HepG2 (cell line): ENCODE results near the gene MICAL3. TPM values are rescaled to one million over a fixed set of nuclear protein-coding genes. Genes with fewer than 3 reads are reported as not detected.

ENCODE experiments used
- KDM1A ChIP-seq: IDR thresholded peaks from 2 replicates; pipeline ENCODE4 v1.6.1; 2016; ENCODE audit warnings: missing compliant biosample characterization
- PHB2 ChIP-seq: fragments of 450-650 bp; IDR thresholded peaks from 2 replicates; pipeline ENCODE4 v1.6.1; 2018; ENCODE audit not compliant: partially characterized antibody
- POLR2AphosphoS5 ChIP-seq: IDR thresholded peaks from 2 replicates; pipeline ENCODE4 v1.6.1; 2012; ENCODE audit warnings: low read depth, low read length
- RAD51 ChIP-seq: fragments of 450-650 bp; IDR thresholded peaks from 2 replicates; pipeline ENCODE4 v1.6.1; 2016; ENCODE audit warnings: borderline replicate concordance
- SP1 ChIP-seq, 2 experiments: fragments of 450-650 bp in 1 of 2; sonication (generic) in 1 of 2; formaldehyde crosslinking in 1 of 2; IDR thresholded peaks; 2 replicates each; pipeline versions ENCODE4 v1.4.0 to v1.6.1; 2016 to 2020; ENCODE audit warnings: missing genetic modification reagents in 1 of 2
- ZFP41 ChIP-seq: sonication (generic); formaldehyde crosslinking; IDR thresholded peaks from 2 replicates; pipeline ENCODE4 v1.4.0; 2020; ENCODE audit warnings: mild to moderate bottlenecking, missing genetic modification reagents, borderline replicate concordance
- ZNF746 ChIP-seq: sonication (generic); formaldehyde crosslinking; IDR thresholded peaks from 2 replicates; pipeline ENCODE4 v1.8.0; 2022; ENCODE audit warnings: mild to moderate bottlenecking, missing genetic modification reagents
- ZNF773 ChIP-seq: sonication (generic); formaldehyde crosslinking; IDR thresholded peaks from 2 replicates; pipeline ENCODE4 v1.4.0; 2020; ENCODE audit warnings: missing genetic modification reagents, borderline replicate concordance
- ZNF841 ChIP-seq: sonication (generic); formaldehyde crosslinking; IDR thresholded peaks from 2 replicates; pipeline ENCODE4 v1.8.1; 2023; ENCODE audit warnings: missing genetic modification reagents, borderline replicate concordance
- polyA plus RNA-seq, 8 experiments: library from polyadenylated mRNA; depleted of rRNA in 3 of 8; stranded (reverse) in 7 of 8; unstranded in 1 of 8; fragments of >200 nt; fragmentation: Illumina TruSeq in 4 of 8; extraction: Trizol in 4 of 8; gene quantifications; 2 replicates each; pipeline versions ENCODE4 v1.2.1 to v1.2.3, GENCODE V29; 2011 to 2016; ENCODE audit warnings: low read depth in 4 of 8, missing spikeins in 1 of 8, mixed read lengths in 1 of 8; ENCODE audit not compliant: insufficient read depth in 1 of 8
- total RNA-seq, 5 experiments: library from RNA; depleted of rRNA; stranded (reverse); fragments of >200 nt; fragmentation: Illumina TruSeq; extraction: Trizol; gene quantifications; 2 replicates each; pipeline ENCODE4 v1.2.3, GENCODE V29; 2016; ENCODE audit warnings: low read depth in 1 of 5
- TF ChIP-seq, protein P1 (sequence below), 2 experiments: fragments of 450-650 bp in 1 of 2; sonication (generic) in 1 of 2; formaldehyde crosslinking in 1 of 2; IDR thresholded peaks; 2 replicates each; pipeline versions ENCODE4 v1.6.1 to v1.8.0; 2016 to 2022; ENCODE audit warnings: antibody characterized with exemption in 1 of 2, mild to moderate bottlenecking in 1 of 2, missing genetic modification reagents in 1 of 2
- TF ChIP-seq, protein P2 (sequence below): sonication (generic); formaldehyde crosslinking; IDR thresholded peaks from 2 replicates; pipeline ENCODE4 v1.4.0; 2020; ENCODE audit warnings: mild to moderate bottlenecking, missing genetic modification reagents

Gene MICAL3
- total and polyA plus RNA-seq, 2 of the 13 experiments (the other 11 are each of a cell fraction or from before 2014, with no cell fraction given): 5.3 to 12.5 TPM

- no peak for TF ChIP-seq SP1 (IDR thresholded peaks at IDR 0.05)
- TF ChIP-seq SP1 (CRISPR knock-in tag; IDR thresholded peaks at IDR 0.05): peak; percentile 45; the same call in 1 of the 2 replicates
- no peak for TF ChIP-seq ZNF841
- TF ChIP-seq ZNF746: 0 out of 2 replicates have a peak, but pooled peaks have one; percentile 37
- TF ChIP-seq ZFP41 (CRISPR knock-in tag): no peak
- TF ChIP-seq POLR2AphosphoS5: peak; percentile 78
- TF ChIP-seq KDM1A: no peak
- TF ChIP-seq, protein P1, sequence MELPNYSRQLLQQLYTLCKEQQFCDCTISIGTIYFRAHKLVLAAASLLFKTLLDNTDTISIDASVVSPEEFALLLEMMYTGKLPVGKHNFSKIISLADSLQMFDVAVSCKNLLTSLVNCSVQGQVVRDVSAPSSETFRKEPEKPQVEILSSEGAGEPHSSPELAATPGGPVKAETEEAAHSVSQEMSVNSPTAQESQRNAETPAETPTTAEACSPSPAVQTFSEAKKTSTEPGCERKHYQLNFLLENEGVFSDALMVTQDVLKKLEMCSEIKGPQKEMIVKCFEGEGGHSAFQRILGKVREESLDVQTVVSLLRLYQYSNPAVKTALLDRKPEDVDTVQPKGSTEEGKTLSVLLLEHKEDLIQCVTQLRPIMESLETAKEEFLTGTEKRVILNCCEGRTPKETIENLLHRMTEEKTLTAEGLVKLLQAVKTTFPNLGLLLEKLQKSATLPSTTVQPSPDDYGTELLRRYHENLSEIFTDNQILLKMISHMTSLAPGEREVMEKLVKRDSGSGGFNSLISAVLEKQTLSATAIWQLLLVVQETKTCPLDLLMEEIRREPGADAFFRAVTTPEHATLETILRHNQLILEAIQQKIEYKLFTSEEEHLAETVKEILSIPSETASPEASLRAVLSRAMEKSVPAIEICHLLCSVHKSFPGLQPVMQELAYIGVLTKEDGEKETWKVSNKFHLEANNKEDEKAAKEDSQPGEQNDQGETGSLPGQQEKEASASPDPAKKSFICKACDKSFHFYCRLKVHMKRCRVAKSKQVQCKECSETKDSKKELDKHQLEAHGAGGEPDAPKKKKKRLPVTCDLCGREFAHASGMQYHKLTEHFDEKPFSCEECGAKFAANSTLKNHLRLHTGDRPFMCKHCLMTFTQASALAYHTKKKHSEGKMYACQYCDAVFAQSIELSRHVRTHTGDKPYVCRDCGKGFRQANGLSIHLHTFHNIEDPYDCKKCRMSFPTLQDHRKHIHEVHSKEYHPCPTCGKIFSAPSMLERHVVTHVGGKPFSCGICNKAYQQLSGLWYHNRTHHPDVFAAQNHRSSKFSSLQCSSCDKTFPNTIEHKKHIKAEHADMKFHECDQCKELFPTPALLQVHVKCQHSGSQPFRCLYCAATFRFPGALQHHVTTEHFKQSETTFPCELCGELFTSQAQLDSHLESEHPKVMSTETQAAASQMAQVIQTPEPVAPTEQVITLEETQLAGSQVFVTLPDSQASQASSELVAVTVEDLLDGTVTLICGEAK (IDR thresholded peaks at IDR 0.05): no peak
- TF ChIP-seq, protein P1 (CRISPR knock-in tag; IDR thresholded peaks at IDR 0.05): peak; percentile 32; the same call in 1 of the 2 replicates
- no peak for TF ChIP-seq RAD51
- TF ChIP-seq, protein P2, sequence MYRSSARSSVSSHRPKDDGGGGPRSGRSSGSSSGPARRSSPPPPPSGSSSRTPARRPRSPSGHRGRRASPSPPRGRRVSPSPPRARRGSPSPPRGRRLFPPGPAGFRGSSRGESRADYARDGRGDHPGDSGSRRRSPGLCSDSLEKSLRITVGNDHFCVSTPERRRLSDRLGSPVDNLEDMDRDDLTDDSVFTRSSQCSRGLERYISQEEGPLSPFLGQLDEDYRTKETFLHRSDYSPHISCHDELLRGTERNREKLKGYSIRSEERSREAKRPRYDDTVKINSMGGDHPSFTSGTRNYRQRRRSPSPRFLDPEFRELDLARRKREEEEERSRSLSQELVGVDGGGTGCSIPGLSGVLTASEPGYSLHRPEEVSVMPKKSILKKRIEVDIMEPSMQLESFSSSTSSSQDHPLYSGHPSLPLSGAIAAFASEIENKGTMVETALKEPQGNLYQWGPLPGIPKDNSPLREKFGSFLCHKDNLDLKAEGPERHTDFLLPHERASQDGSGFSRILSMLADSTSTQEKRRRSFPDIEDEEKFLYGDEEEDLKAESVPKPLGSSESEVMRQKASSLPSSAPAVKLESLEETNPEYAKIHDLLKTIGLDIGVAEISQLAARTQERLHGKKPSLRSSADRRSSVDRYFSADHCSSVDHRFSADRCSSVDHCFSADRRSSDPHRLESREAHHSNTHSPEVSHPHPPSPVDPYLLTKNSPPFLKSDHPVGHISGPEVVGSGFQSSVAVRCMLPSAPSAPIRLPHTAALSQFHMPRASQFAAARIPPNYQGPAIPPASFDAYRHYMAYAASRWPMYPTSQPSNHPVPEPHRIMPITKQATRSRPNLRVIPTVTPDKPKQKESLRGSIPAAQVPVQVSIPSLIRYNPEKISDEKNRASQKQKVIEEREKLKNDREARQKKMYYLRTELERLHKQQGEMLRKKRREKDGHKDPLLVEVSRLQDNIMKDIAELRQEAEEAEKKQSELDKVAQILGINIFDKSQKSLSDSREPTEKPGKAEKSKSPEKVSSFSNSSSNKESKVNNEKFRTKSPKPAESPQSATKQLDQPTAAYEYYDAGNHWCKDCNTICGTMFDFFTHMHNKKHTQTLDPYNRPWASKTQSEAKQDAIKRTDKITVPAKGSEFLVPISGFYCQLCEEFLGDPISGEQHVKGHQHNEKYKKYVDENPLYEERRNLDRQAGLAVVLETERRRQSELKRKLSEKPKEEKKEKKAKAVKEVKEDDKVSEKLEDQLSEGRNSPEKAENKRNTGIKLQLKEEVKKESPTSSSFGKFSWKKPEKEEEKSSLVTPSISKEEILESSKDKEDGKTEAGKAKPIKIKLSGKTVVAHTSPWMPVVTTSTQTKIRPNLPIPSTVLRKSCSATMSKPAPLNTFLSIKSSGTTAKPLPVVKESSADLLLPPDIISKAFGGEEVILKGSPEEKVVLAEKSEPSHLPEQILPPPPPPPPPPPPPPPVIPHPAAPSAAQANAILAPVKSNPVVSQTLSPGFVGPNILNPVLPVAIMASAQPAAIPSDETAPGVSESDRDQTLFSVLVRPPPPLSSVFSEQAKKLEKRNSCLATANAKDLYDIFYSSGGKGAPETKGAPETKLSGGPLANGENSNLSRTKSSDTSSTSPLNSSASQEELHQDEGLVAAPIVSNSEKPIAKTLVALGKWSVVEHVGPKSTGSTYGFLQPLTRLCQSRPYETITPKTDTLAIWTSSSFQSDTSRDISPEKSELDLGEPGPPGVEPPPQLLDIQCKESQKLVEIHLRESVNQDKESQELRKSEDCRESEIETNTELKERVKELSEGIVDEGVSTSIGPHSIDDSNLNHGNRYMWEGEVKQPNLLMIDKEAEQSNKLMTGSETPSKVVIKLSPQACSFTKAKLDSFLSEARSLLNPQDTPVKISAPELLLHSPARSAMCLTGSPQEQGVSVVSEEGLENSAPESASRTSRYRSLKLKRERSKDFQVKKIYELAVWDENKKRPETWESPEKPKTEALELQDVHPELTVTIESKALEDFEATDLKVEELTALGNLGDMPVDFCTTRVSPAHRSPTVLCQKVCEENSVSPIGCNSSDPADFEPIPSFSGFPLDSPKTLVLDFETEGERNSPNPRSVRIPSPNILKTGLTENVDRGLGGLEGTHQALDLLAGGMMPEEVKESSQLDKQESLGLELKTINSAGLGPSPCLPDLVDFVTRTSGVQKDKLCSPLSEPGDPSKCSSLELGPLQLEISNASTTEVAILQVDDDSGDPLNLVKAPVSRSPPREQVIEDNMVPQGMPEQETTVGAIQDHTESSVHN: no peak
- TF ChIP-seq ZNF773 (CRISPR knock-in tag): 0 out of 2 replicates have a peak, but pooled peaks have one; percentile 56
- TF ChIP-seq PHB2: no peak
Measured at GRCh38 chr22:18001040-18001893, 23.1 kb downstream of the MICAL3 start (continued).
